Effector memory CD4-positive, alpha-beta T cell (primary cell): ENCODE data around the gene CYP2W1.
"Not testable (repeated sequence)": the region's sequence is repeated elsewhere in the genome, so short reads cannot be mapped to it uniquely, and the experiment has no call there.

Source experiments
- DNase-seq, 3 donors: peaks; one replicate each; pipeline ENCODE4 v3.0.0-alpha.2; 2020
- H3K27ac ChIP-seq: 2 replicates; pipeline ENCODE4 v1.7.0; 2013; ENCODE audit warnings: mild to moderate bottlenecking, low read length, moderate library complexity; ENCODE audit not compliant: insufficient read depth, poor library complexity, severe bottlenecking
- H3K27me3 ChIP-seq: replicated peaks from 2 replicates; pipeline ENCODE4 v1.7.0; 2013; ENCODE audit warnings: mild to moderate bottlenecking, low read length; ENCODE audit not compliant: insufficient read depth, control insufficient read depth, poor library complexity, severe bottlenecking
- H3K36me3 ChIP-seq: 2 replicates; pipeline ENCODE4 v1.7.0; 2013; ENCODE audit warnings: mild to moderate bottlenecking, low read length, moderate library complexity; ENCODE audit not compliant: control insufficient read depth, insufficient read depth
- H3K4me1 ChIP-seq: 2 replicates; pipeline ENCODE4 v1.7.0; 2013; ENCODE audit warnings: low read length, mild to moderate bottlenecking; ENCODE audit not compliant: control insufficient read depth, insufficient read depth, poor library complexity, severe bottlenecking
- H3K4me3 ChIP-seq: 2 replicates; pipeline ENCODE4 v1.7.0; 2013; ENCODE audit warnings: low read length, low read depth, mild to moderate bottlenecking; ENCODE audit not compliant: insufficient read depth, poor library complexity, severe bottlenecking
- H3K9me3 ChIP-seq: 2 replicates; pipeline ENCODE4 v1.7.0; 2013; ENCODE audit warnings: mild to moderate bottlenecking, low read length, moderate library complexity; ENCODE audit not compliant: control insufficient read depth

CYP2W1 gene

DNA sequence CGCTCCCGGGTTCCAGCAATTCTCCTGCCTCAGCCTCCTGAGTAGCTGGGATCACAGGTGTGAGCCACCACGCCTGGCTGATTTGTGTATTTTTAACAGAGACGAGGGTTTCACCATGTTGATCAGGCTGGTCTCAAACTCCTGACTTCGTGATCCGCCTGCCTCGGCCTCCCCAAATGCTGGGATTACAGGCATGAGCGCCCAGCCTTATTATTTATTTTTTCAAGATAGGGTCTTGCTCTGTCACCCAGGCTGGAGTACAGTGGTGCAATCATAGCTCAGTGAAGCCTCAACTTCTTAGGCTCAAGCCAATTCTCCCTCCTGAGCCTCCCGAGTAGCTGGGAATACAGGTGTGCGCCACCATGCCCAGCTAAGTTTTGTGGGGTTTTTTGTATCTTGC lies 23.2 kb upstream of the CYP2W1 start:
- DNase-seq, H3K27me3 ChIP-seq, H3K27ac ChIP-seq, H3K4me3 ChIP-seq, H3K36me3 ChIP-seq, H3K9me3 ChIP-seq: not testable (repeated sequence)
- H3K4me1 ChIP-seq, result peaks cover 12% of the 10 kb centered on the region

DNA sequence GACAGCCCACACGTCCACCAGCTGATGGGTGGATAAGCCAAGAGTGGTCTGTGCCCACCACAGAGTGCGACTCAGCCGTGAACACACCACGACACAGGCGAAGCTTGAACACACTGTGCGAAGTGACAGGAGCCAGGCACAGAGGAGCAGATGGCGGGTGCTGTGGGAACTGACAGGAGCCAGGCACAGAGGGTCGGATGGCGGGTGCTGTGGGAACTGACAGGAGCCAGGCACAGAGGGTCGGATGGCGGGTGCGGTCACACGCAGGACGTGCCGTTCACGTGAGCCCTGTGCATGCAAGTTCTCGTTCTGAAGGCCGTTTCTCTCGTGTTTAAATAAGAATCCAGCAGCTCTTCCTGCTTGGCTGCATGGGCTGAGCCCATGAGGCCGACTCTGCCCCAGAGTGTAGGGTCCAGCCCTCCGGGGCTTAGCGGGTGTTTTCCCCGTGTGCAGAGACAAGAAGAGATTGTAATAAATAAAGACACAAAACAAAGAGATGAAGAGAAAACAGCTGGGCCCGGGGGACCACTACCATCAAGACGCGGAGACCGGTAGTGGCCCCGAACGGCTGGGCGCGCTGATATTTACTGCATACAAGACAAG lies 22.6 kb upstream of the CYP2W1 start:
- Histone ChIP-seq H3K36me3 (no peaks in the 10 kb centered on the region), H3K27me3 (no peaks in the 10 kb centered on the region), H3K4me1 (peaks cover 12% of the 10 kb centered on the region), H3K4me3 (no peak overlapping the region), H3K9me3 (no peaks in the 10 kb centered on the region), H3K27ac (no peak overlapping the region)
- DNase-seq, result no peak

DNA sequence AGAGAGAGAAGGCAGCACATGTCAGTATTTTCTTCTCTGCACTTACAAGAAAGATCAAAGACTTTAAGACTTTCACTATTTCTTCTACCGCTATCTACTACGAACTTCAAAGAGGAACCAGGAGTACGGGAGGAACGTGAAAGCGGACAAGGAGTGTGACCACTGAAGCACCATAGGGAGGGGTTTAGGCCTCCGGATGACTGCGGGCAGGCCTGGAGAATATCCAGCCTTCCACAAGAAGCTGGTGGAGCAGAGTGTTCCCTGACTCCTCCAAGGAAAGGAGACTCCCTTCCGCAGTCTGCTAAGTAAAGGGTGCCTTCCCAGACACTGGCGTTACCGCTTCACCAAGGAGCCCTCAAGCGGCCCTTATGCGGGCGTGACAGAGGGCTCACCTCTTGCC lies 22.0 kb upstream of the CYP2W1 start:
- H3K36me3 ChIP-seq, H3K4me3 ChIP-seq, DNase-seq, H3K27ac ChIP-seq, H3K27me3 ChIP-seq, H3K9me3 ChIP-seq: not testable (repeated sequence)
- peaks cover 12% of the 10 kb centered on the region for H3K4me1 ChIP-seq

DNA sequence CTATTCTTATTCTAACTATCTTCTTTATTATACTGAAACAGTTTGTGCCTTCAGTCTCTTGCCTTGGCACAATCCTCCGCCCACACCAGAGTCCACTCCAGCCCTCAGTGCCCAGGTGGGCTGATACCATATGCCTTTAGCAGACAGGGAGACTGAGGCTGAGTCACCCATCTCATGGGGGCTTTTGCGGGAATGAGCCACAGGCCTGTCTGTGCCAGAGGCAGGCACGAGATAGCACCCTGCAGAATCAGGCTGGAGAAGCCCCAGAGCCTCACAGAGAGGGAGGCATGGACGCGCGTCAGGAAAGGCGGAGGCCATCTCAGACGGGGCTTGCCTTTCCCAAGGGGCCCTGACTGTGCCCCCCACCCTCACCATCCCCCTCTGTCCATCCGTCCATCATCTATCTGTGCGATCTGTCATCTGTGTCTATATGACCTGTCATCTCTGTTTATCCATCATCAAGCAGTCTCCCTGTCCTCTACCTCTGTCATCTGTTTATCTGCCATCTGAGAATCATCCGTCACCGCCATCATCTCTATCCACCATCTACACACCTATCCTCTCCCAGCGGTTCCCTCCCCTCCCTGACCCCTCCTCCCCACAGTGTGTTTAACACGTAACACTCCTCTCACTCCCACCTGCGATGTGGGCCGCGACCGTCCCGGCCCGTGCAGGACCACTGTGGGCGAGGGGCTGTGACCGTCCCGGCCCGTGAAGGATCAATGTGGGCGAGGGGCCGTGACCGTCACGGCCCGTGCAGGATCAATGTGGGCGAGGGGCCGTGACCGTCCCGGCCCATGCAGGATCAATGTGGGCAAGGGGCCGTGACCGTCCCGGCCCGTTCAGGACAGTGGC lies 21.2 kb upstream of the CYP2W1 start:
- no peaks in the 10 kb centered on the region for H3K36me3 ChIP-seq
- no peaks in the 10 kb centered on the region for H3K27me3 ChIP-seq
- H3K4me1 ChIP-seq, result peaks cover 12% of the 10 kb centered on the region
- H3K4me3 ChIP-seq, result no peak overlapping the region
- no peak for DNase-seq
- no peaks in the 10 kb centered on the region for H3K9me3 ChIP-seq
- no peak overlapping the region for H3K27ac ChIP-seq

DNA sequence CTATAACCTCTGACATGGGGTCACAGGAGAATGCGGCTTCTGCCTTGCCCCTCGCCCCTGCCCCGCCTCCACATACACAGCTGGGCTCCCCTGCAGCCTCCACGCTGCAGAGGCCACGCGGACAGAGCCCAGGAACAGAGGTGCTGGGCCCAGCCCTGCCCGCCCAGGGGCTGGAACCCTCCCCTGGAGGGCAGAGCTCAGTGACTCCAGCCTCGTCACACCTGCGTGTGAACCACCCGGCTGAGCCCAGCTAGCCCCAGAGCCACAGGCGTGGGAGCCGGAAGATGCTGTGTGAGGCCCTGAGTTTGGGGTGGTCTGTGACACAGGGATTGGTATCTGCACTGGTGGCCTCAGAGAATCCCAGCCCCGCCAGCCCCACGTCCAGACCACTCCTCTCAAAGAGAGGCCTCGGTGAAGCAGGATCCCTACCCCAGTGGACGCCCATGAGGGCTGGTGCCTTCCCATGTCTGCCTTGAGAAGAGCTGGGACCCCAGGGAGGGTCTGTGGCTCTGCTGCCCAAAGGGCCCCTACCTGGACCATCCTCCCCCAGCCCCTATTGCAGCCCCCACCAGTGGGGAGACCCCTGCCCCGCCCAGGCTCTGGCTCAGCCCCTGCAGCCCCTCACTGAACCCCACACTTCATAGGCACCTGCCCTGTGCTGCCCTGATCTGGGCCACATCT lies 20.4 kb upstream of the CYP2W1 start:
- Histone ChIP-seq H3K9me3 (no peaks in the 10 kb centered on the region), H3K27me3 (no peaks in the 10 kb centered on the region), H3K36me3 (peaks cover 7% of the 10 kb centered on the region), H3K27ac (no peak overlapping the region), H3K4me1 (peaks cover 12% of the 10 kb centered on the region), H3K4me3 (no peak overlapping the region)
- no peak for DNase-seq

DNA sequence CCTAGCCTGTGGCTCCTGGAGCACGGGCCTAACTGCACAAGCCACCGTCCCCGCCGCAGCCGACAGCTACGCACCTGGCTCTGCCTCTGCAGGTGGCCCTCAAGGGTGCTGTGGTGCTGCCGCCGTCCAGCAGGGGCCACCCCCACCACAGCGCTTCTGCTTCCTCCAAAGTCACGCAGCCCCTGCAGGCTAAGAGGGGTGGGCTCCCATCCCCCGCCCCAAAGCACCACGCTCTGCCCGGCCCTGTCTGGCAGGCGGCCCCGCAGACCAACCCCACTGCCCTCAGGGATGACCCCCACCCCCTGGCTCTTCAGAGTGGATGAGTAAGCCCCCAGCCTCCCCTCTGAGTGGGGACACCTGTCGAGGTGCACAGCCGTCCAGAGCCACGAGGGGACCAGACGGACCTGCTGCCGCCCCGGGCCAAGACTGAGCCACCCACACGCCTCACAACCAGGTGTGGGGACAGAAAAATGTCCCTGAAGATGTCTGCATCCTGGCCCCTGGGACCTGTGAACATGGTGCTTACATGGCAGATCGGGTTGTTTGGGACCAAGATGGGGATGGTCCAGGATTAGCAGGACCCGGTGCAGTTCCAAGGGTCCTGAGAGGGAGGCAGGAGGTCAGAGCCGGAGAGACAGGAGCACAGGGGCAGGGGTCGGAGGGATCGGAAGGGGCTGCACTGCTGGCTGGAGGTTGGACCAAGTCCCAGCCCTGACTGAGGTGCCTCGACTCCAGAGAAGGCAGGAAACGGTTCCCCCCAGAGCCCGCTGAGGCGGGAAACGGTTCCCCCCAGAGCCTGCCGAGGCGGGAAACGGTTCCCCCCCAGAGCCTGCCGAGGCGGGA lies 19.5 kb upstream of the CYP2W1 start:
- Histone ChIP-seq H3K27ac (no peak overlapping the region), H3K27me3 (no peaks in the 10 kb centered on the region), H3K9me3 (no peaks in the 10 kb centered on the region), H3K4me1 (peaks cover 12% of the 10 kb centered on the region), H3K4me3 (no peak overlapping the region), H3K36me3 (peaks cover 16% of the 10 kb centered on the region)
- DNase-seq, result no peak

DNA sequence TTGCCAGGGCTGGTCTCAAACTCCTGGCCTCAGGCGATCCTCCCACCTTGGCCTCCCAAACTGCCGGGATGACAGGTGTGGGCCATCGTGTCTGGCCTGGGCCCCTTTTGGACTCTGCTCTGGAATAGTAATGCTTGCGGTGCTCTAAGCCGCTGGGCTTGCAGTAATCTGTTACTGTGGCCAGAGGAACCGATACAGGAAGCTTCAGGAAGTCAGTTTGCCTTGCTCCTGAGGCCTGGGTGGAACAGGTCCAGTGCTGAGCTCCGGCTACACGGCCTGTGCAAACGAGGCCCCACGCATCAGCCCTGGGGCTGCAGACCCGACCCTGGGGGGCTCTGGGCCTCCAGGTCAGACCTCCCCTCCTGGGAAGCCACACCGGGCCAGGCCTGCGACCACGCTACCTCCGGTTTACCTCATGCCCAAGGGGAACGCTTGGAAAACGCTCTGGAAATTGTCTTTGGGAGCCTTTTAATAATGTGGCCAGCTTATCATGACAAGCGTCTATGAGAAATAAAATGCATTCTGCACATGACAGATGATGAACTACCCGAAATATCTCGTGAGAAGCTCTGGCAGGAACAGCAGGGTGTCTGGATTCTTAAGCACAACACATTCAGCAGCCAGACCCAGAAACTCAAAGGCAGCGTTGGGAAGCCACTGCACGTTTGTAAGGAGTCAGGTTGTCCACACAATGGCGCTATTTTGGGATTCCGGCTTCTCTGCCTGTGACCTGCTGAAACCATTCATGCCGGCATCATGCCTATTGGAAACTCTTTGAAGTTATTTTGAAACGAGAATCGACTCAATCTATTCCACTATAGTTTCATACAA lies 18.4 kb upstream of the CYP2W1 start:
- H3K27me3 ChIP-seq, result no peaks in the 10 kb centered on the region
- peaks cover 27% of the 10 kb centered on the region for H3K36me3 ChIP-seq
- no peaks in the 10 kb centered on the region for H3K9me3 ChIP-seq
- H3K4me3 ChIP-seq, result no peak overlapping the region
- H3K27ac ChIP-seq, result no peak overlapping the region
- no peak for DNase-seq
- H3K4me1 ChIP-seq, result peaks cover 12% of the 10 kb centered on the region

DNA sequence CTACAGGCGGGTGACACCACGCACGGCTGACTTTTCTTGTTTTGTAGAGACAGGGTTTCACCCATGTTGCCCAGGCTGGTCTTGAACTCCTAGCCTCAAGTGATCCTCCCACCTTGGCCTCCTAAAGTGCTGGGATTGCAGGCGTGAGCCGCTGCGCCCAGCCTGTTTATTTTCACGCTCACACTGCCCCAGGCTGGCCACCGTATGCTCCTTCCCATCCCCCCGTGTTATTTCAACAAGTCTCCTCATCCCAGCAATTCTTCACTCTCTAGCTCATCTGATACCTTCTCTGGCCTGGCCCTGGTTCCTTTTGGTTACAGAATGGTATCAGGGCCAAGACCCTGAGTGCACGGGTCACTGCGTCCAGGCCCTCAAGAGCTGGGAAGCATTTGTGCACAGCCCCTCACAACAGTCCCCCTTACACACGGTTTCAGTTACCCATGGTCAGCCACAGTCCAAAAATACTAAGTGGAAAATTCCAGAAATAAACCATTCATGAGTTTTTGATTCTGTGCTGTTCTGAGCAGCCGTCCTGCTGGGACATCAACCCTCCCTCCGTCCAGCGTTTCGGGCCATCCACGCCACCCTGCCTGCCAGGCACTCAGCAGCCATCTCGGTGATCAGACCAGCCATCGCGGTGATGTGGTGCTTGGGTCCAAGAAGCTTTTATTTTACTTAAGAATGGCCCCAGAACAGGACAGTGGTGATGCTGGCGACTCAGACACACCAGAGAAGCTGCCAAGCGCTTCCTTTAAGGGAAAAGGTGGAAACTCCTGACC lies 16.5 kb upstream of the CYP2W1 start:
- Histone ChIP-seq H3K27me3 (no peaks in the 10 kb centered on the region), H3K36me3 (peaks cover 40% of the 10 kb centered on the region), H3K9me3 (no peaks in the 10 kb centered on the region), H3K4me1 (peaks cover 12% of the 10 kb centered on the region), H3K27ac (no peak overlapping the region), H3K4me3 (no peak overlapping the region)
- DNase-seq, result no peak
